Heart left ventricle (tissue), 13 donors: ENCODE results near the gene B3GNT3.

Experiments
- CTCF ChIP-seq, 12 donors: fragments of 200-600 bp; sonication (generic) in 4 of 12; IDR thresholded peaks; one replicate each; pipeline versions ENCODE4 v1.5.0 to v1.8.0; 2018 to 2022; ENCODE audit warnings: antibody characterized with exemption in 12 of 12, mild to moderate bottlenecking in 5 of 12
- POLR2A ChIP-seq, 2 donors: fragments of 450-650 bp; IDR thresholded peaks; one replicate each; pipeline ENCODE4 v1.6.1; 2017; ENCODE audit warnings: antibody characterized with exemption in 2 of 2, mild to moderate bottlenecking in 2 of 2, moderate library complexity in 2 of 2
- donor health status: ischemic (EF 13 %, LVEDD 7.1; RV severe dilation, severe dysfunction).
- donor health status: DM: no; HTN: yes; CAD: no.
- donor health status: DM: no; HTN: no; CAD: no.
- donor health status: ischemic (EF 25% LVEDD 6.9; RV normal size, moderate dysfunction).
- donor health status: ischemic (EF 25% LVEDD 5.7; RV mildly dilated, moderate dysfunction).
- donor health status: ischemic (EF 35%, LVEDD 5.7; RV mildly dilated, moderate dysfunction).
- donor health status: nonischemic (EF 11% LVEDD 7.7; RV severe dilation, severe dysfunction).
- donor health status: DM: yes; HTN: yes; CAD: no.
- donor health status: PGD.
- donor health status: ischemic (EF 29% LVEDD 5.4; RV normal size, mild dysfunction).
- donor health status: nonischemic (EF 23%, LVEDD 6.1; RV moderate dilation, normal function).

GRCh38 chr19:17775245-17775927, 19.6 kb upstream of the B3GNT3 start:
- TF ChIP-seq CTCF (IDR thresholded peaks at IDR 0.05) = peak in 7 of 12 donors; percentile 17 to 49 (median 43)
- TF ChIP-seq POLR2A (IDR thresholded peaks at IDR 0.05) = no peak
